Right cardiac atrium (tissue), 5 donors: Measurements from ENCODE around the gene CCDC120. TPM values are rescaled to one million over a fixed set of nuclear protein-coding genes. Genes with fewer than 3 reads are reported as not detected.

Experiments used
- ATAC-seq, 2 donors: fragments of 200-7000 bp; cut with Tn5 transposase; one replicate each; pipeline versions ENCODE4 v1.8.0 to v1.9.1; 2020; ENCODE audit warnings: moderate library complexity in 2 of 2, mild to moderate bottlenecking in 1 of 2
- DNase-seq, 3 donors: peaks; one replicate each; pipeline ENCODE4 v3.0.0-alpha.2; 2020
- H3K27ac ChIP-seq: one replicate; pipeline ENCODE4 v1.5.1; 2013; ENCODE audit warnings: mild to moderate bottlenecking, low read length, control low read depth, moderate library complexity
- H3K27me3 ChIP-seq: one replicate; pipeline ENCODE4 v1.6.1; 2013; ENCODE audit not compliant: control insufficient read depth, insufficient read depth
- H3K4me1 ChIP-seq: one replicate; pipeline ENCODE4 v1.6.1; 2013; ENCODE audit warnings: low read length; ENCODE audit not compliant: control insufficient read depth, insufficient read depth
- H3K4me3 ChIP-seq: one replicate; pipeline ENCODE4 v1.5.1; 2013; ENCODE audit warnings: low read length, control low read depth
- H3K9me3 ChIP-seq: one replicate; pipeline ENCODE4 v1.6.1; 2013; ENCODE audit warnings: low read length; ENCODE audit not compliant: control insufficient read depth
- WGBS: extraction: QIAGEN DNeasy Blood & Tissue Kit; methylation state at CpG from one replicate; pipeline ENCODE4 v1.1.7; 2013; 5-methylcytosine and 5-hydroxymethylcytosine counted together
- intact Hi-C, 4 donors: fragments of 100-400 bp; cut with DNase I; formaldehyde crosslinking; loops; one replicate each; pipeline versions ENCODE4 v1.11.0 to v1.14.0; 2022 to 2023
- long read RNA-seq, 4 donors: library from polyadenylated mRNA; unstranded; transcript quantifications; one replicate each; pipeline ENCODE4 v2.0.0, GENCODE V29; 2020 to 2021
- polyA plus RNA-seq: library from polyadenylated mRNA; stranded (reverse); fragments of 200-250 nt; gene quantifications from one replicate; pipeline ENCODE4 v1.2.3, GENCODE V29; 2013
- total RNA-seq, 4 donors: library from RNA; stranded (reverse); fragmentation: NEBNext Ultra II Directional; extraction: Animal tissue kit (Norgen Biotek cat#: 25700); gene quantifications; one replicate each; pipeline ENCODE4 v1.2.1, GENCODE V29; 2021
- donor health status: healthy with polysubstance abuse.
- donor health status: DM: no; HTN: yes; CAD: no.
- donor health status: DM: no; HTN: no; CAD: no.
- donor health status: DM: no; HTN: yes; CAD: no; lungs with severe emphysema.
- donor health status: DM: yes; HTN: yes; CAD: no.

The CCDC120 gene, protein sequence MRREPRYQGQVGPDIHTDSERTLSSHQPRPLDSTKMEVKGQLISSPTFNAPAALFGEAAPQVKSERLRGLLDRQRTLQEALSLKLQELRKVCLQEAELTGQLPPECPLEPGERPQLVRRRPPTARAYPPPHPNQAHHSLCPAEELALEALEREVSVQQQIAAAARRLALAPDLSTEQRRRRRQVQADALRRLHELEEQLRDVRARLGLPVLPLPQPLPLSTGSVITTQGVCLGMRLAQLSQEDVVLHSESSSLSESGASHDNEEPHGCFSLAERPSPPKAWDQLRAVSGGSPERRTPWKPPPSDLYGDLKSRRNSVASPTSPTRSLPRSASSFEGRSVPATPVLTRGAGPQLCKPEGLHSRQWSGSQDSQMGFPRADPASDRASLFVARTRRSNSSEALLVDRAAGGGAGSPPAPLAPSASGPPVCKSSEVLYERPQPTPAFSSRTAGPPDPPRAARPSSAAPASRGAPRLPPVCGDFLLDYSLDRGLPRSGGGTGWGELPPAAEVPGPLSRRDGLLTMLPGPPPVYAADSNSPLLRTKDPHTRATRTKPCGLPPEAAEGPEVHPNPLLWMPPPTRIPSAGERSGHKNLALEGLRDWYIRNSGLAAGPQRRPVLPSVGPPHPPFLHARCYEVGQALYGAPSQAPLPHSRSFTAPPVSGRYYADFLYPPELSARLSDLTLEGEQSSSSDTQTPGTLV
- total RNA-seq (1 to 10 TPM; 1.6 to 2.7 (median 1.9) TPM), polyA plus RNA-seq (1.2 TPM)
- long read RNA-seq, donor 1, partial matches to known transcripts, result 2 of 4 reads
- long read RNA-seq, donor 1, other reads (novel, unspliced or antisense), result 0 of 4 reads
- long read RNA-seq, donor 2, partial matches to known transcripts, result 1 of 3 reads
- long read RNA-seq, donor 2, other reads (novel, unspliced or antisense), result 1 of 3 reads
- long read RNA-seq, donor 3, result 0 reads
- long read RNA-seq, donor 4, partial matches to known transcripts, result 1 of 1 reads
- long read RNA-seq, donor 4, other reads (novel, unspliced or antisense), result 0 of 1 reads

DNA sequence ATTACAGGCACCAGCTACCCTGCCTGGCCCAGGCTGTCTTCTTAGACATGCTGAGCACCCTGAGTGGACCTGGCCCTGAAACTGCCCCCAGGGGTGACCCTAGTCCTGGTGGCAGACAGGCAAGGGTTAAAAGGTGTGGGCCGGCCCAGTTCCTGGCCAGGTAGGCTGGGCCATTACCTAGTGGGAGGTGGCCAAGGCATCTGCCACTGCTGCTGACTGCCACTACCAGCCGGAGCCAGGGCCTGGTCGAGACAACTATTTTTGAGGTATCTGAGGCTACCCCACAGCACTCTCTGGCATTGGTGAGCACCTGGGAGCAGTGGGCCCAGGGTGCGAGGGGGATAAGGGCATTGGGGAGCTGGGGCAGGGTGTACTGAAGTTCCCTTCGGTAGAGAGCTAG lies at the start of gene CCDC120:
Gene CCDC120 (plus strand): TSS at position 206 of the 400 bp plus-strand sequence. CDS start 3,043 bp downstream, outside the sequence.
- no peaks in the 10 kb centered on the region for H3K27me3 ChIP-seq
- H3K9me3 ChIP-seq, result no peaks in the 10 kb centered on the region
- no peak within 1 kb of the TSS for H3K27ac ChIP-seq
- intact Hi-C loops, result no loop called here
- H3K4me3 ChIP-seq, result no peak within 1 kb of the TSS
- 57% methylated on average over 5 of the region's 5 CpGs for WGBS
- DNase-seq (no peak), ATAC-seq (peak; percentile 7 to 14)
- peaks cover 3% of the 10 kb centered on the region for H3K4me1 ChIP-seq

GRCh38 chrX:49019050-49019449 lies 39.7 kb upstream of the CCDC120 start:
- Histone ChIP-seq H3K27me3 (no peaks in the 10 kb centered on the region), H3K4me1 (no peaks in the 10 kb centered on the region), H3K4me3 (no peak overlapping the region), H3K9me3 (no peaks in the 10 kb centered on the region), H3K27ac (no peak overlapping the region)
- 89% methylated on average over 2 of the region's 2 CpGs for WGBS
- no peak for ATAC-seq
- intact Hi-C loops, result no loop called here
- no peak for DNase-seq

GRCh38 chrX:49019599-49020249 lies 39.1 kb upstream of the CCDC120 start:
- peaks cover 2% of the 10 kb centered on the region for H3K4me1 ChIP-seq
- no peak overlapping the region for H3K4me3 ChIP-seq
- intact Hi-C loops, result no loop called here
- no peaks in the 10 kb centered on the region for H3K9me3 ChIP-seq
- H3K27ac ChIP-seq, result no peak overlapping the region
- no peak for DNase-seq
- 82% methylated on average over 7 of the region's 7 CpGs for WGBS
- no peaks in the 10 kb centered on the region for H3K27me3 ChIP-seq
- no peak for ATAC-seq

DNA sequence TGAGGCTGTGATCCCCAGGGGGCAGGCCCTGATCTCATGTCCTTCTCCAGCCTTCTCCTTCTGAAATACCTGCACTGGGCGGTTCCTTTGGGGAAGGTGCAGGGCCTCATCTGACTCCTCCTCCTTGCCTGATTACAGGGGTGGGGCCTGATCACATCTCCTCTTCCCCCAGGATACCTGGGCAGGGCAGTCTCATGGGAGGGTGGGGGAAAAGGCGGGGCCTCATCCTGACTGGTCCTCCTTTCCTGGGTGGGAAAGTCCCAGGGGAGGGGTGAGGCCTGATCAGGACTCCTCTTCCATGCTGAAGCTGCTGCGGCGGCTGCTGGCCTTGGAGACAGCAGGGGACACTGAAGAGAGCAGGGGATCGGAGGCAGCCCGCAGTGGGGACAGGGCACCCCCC lies 28.9 kb upstream of the CCDC120 start:
- intact Hi-C loops, result no loop called here
- Histone ChIP-seq H3K27me3 (no peaks in the 10 kb centered on the region), H3K4me3 (no peak overlapping the region), H3K9me3 (no peaks in the 10 kb centered on the region), H3K27ac (no peak overlapping the region), H3K4me1 (no peaks in the 10 kb centered on the region)
- 80% methylated on average over 6 of the region's 6 CpGs for WGBS
- no peak for DNase-seq
- ATAC-seq, result peak; percentile 26 to 37

DNA sequence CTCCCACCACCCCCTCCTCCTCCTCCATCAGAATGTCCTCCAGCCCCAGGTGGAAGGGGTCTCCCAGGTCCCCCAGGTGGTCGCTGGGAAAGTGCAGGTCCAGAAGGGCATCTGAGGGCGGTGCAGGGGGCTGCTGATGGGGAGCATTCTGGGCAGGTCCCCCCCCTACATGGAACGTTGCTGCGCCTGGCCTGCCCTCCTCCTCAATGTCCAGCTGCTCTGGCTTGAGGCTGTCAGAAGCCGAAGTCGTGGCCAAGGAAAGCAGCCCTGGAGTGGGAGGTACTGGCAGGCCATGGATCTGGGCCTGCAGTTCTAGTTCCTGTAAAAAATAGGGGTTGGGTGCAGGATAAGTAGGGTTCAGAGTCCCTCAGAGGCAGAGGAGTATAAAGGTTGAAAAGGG lies 28.5 kb upstream of the CCDC120 start:
- intact Hi-C loops, result no loop called here
- WGBS, result 58% methylated on average over 6 of the region's 6 CpGs
- Histone ChIP-seq H3K27me3 (no peaks in the 10 kb centered on the region), H3K4me3 (no peak overlapping the region), H3K4me1 (no peaks in the 10 kb centered on the region), H3K9me3 (no peaks in the 10 kb centered on the region), H3K27ac (no peak overlapping the region)
- peak; percentile 9 to 61 for ATAC-seq
- DNase-seq, result peak in 2 of 3 donors; percentile 62 to 63

GRCh38 chrX:49037883-49038475 lies 20.8 kb upstream of the CCDC120 start:
- Histone ChIP-seq H3K27me3 (no peaks in the 10 kb centered on the region), H3K4me3 (no peak overlapping the region), H3K9me3 (no peaks in the 10 kb centered on the region), H3K27ac (no peak overlapping the region), H3K4me1 (peaks cover 4% of the 10 kb centered on the region)
- WGBS, result 90% methylated on average over 15 of the region's 15 CpGs
- intact Hi-C loops, result no loop called here
- ATAC-seq (no peak), DNase-seq (no peak)

DNA sequence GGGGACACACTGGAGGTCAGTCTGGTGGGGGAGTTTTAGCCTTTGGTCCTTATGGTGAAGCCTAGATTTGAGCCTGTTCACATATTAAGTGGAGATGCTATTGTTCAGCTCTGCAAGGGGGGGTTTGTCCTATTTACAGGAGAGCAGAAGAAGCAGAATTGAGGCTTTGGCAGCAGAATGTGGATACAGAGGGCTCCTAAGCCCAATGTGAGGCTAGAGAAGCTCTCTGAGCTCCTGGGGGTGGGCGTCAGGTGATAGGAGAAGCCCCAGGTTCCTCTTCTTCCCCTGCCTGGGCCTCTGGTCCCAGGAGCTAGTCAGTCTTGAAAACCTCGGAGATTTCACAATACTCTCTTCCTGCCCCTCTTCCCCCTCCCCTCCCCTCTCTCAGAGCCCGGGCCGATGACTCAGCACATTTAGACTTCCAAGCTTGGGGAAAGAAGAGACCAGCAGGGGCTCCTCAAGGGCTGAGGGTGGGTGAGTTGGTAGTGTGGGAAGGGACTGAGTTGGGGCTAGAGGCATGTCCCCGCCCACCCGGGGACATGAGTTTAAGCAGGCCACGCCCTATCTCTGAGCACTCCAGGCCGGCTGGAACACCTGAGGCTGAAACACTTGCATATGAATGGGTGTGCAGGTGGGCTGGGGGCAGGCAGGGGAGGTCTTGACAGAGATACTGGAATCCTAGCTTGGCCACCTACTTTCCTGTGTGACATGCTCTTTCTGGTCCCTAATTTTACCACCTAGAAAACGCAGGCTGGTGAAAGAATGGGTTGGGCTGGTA lies 19.0 kb upstream of the CCDC120 start:
- H3K4me1 ChIP-seq, result peaks cover 4% of the 10 kb centered on the region
- 8% methylated on average over 9 of the region's 9 CpGs for WGBS
- intact Hi-C loops, result no loop called here
- no peaks in the 10 kb centered on the region for H3K27me3 ChIP-seq
- DNase-seq (peak; percentile 73 to 84 (median 81)), ATAC-seq (peak; percentile 26 to 38)
- H3K9me3 ChIP-seq, result no peaks in the 10 kb centered on the region
- H3K4me3 ChIP-seq, result peak overlapping the region; percentile 30
- H3K27ac ChIP-seq, result peak overlapping the region; percentile 61

GRCh38 chrX:49040376-49040955 lies 18.3 kb upstream of the CCDC120 start:
- no peaks in the 10 kb centered on the region for H3K27me3 ChIP-seq
- H3K27ac ChIP-seq, result peak overlapping the region; percentile 61
- WGBS, result 22% methylated on average over 7 of the region's 7 CpGs
- DNase-seq, result no peak
- H3K4me1 ChIP-seq, result peaks cover 4% of the 10 kb centered on the region
- H3K9me3 ChIP-seq, result no peaks in the 10 kb centered on the region
- intact Hi-C loops, result no loop called here
- H3K4me3 ChIP-seq, result peak overlapping the region; percentile 30
- ATAC-seq, result no peak

DNA sequence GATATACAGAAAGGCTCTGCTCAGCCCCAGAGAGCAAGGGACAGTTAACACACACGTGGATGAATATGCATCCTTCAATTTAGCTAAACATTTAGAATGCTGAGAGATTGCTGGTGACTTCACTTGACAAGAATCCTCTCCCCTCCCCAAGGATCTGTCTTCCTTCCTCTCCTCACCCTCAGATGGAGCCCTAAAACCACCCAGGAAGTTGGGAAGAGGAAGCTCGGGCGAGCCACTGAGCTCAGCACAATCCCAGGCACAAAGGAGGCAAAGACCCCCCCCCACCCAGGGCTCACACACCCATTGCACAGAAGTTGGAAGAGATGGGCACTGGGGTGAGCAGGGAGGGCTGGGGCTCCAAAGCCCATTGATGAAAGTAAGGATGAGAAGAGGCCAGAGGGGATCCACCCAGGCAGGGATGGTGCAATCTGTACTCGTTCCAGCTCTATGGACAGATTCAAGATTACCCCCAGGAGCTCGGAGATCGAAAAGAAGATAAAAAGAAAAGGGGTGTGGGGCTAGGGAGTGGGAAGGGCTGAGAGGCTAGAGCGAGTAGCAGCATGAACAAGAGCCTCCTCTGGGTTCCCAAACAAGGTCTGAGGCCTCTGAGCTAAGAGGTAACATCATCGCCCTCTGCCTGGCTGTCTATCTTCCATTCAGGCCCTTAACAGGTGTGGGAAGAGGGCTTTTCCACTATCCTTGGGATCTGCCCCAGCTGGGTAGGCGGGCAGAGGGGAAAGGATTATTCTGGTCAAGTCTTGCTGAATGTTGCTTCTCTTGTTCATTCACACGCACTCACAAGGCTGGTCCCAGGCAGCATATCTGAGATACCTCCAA lies 16.8 kb upstream of the CCDC120 start:
- H3K27me3 ChIP-seq, result no peaks in the 10 kb centered on the region
- no peaks in the 10 kb centered on the region for H3K9me3 ChIP-seq
- peak overlapping the region; percentile 100 for H3K27ac ChIP-seq
- intact Hi-C loops, result no loop called here
- DNase-seq, result no peak
- no peak for ATAC-seq
- peak overlapping the region; percentile 93 for H3K4me3 ChIP-seq
- peaks cover 4% of the 10 kb centered on the region for H3K4me1 ChIP-seq
- 5% methylated on average over 10 of the region's 10 CpGs for WGBS
